Measurements from ENCODE around the gene ROBO1.

ROBO1 gene

DNA sequence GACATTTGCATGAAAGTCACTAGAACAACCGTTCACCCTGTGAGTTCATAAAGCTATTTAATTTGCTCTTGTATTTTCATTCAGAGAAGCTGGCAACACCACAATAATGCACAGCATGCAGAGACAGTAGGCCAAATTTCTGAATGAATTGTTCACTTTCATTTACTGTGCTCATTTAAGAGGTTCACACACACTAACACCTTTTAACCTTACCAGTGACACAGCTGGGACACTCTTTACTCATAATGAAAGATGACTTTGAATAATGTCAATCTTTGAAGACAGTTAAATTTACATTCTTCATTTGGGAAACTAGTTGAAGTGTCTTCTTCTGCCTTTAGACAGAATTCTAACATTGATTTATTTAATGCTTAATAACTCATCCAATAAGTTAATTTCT, 95.7 kb downstream of the ROBO1 start:
- no peak for DNase-seq (ENCODE audit: low spot score)

DNA sequence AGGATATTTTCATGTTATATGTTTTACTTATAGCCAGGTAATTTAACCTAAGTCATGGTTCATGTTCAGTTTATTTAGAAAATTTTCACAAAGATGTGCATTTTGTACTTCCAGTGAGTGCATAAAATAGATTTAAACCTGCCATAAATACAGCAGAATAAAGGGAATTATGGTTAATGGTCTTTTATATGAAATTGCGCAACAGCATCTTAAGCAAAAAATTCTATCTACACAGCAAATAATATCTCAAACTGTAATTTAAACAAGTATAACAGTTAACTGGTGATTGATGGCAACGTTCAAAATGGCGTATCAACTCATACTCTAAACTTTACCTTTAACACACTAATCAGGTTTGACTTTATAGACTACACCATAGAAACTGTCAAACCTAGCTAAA, 97.6 kb downstream of the ROBO1 start:
- DNase-seq (ENCODE audit: low spot score), result no peak

DNA sequence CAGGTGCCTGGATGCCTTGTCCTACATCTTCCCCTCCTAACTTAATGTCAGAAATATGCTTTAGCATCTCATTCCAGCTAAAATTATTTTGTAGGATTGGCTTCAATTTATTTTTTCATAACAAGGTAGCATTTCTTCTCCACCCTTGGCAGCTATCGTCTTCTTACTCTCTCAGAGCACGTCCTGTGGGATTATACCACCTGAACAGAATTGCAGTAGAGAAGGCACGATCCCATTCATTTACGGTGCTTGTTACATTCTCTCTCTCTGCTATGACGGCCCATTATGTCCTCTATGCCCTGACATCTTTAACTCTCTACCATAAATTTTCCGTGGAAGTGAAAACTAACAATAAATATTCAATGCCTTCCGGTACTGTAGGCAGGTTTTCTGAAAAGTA, 103.3 kb downstream of the ROBO1 start:
- no peak for DNase-seq (ENCODE audit: low spot score)

DNA sequence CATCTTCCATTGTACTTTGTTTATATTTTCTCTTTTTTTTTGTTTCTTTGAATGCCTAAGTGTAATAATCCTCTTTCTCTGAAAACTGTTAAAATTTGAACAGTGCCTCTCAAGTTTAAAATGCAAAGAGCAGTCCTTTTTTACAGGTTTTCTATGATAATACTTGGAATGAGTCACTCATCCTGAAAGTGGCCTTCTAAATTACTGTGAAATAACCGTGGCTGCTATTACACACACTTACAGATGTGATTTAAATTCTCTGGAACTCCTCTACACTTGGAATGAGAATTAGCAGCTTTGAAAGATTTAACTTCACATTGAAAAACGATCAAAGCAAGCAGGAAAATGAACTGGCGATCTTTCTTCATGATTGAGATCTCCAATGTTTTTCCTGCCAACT, 105.9 kb downstream of the ROBO1 start:
- DNase-seq (ENCODE audit: low spot score), result no peak

DNA sequence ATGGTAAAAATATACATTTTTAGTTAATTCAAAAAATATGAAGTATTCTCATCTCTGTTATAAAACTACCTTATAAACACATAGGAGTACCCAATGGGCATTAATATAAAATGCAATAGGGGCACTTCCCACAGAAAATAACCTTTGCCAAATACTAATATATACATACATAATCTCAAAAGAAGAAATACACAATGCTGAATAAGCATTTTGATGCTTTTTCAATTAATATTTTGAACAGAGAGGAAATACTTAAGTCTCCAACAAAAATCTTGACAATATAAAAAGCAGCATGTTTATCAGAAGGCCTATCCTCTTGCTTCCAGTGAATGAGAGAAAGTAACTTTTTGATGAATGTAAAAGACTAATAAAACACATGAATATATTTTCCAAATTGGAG, 110.7 kb downstream of the ROBO1 start:
- DNase-seq (ENCODE audit: low spot score), result no peak

DNA sequence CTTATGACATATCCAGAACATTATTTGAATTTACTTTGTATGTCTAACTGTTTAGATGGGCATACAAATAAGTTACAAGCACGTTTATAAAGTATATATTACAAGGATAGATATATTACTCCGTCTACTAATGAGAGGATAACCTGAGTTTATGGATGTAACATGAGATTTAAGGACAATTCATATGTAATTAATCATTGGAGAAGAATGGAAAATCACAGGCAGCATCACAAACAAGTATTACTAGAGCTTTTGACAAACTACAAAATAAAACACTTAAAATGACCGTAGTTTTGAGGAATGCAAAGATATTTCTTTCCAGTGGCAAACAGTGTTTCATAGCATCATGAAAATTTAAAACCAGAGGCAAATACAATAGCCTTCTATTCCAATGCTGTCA, 113.8 kb downstream of the ROBO1 start:
- DNase-seq (ENCODE audit: low spot score), result no peak

DNA sequence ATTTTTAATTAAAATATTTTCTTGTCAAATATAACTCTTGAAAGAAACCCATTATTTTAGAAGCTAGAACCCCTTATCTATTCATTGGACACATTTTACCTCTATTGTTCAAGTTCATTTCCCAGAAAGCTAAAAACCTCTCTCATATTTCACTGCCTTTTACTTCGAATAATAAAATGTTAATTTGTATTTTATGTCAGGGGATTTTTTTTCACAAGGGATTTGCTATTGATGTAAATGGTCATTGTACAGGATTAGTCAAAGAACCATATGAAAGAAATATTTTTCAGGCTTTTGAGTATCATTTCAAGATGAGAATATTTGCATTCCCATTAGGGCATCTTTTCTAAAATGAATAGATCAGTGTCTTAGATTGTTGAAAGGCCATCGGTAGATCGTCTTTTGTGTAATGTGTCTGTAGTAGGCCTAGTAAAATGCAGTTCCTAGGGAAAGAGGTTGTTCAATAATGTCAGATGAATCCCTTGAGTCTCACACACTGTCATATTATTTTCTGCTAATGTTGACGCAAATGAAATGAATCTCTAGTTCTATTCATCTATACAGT, 114.5 kb downstream of the ROBO1 start:
- DNase-seq (ENCODE audit: low spot score), result no peak

DNA sequence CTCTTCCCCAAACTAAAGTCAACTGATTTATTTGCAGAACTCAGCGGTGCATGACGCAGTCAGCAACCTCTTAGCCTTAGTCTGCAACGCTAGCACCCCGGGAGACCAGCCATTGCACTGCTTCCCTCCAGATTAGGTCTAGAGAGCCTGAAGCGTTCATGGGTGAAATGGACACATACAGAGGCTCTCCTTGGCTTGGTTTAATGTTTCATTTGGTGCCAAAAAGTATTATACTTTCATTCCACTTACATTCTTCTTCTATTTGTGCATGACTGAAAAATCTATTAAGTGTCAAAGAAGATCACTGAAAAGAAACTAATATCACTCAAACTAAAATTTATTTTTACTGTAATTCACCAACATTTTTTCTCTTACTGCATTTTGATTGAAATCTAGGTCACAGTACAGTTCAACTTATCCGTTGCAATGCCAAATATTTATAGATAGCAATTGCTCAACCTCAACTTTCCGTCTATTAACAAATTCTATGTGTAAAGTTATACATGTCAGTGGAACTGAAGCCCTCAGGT, 116.2 kb downstream of the ROBO1 start:
- no peak for DNase-seq (ENCODE audit: low spot score)

DNA sequence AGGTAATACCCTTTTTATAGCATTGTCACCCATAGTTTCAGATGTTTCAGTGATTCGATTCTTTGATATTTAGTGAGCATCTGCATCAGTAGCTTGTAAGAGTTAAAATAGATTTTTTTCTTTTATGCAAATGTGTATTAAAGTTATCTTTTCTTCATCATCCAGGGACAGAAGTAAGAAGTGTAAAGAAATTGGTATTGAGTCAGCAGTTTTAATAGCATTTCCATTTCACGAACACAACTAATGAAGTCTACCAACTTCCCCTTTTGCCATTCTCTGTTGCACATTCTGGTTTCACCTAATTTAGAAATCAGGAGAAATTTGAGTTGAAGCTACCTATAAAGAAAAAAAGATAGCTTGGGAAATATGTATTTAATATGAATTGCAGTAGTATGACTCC, 127.9 kb downstream of the ROBO1 start:
- no peak for DNase-seq (ENCODE audit: low spot score)

DNA sequence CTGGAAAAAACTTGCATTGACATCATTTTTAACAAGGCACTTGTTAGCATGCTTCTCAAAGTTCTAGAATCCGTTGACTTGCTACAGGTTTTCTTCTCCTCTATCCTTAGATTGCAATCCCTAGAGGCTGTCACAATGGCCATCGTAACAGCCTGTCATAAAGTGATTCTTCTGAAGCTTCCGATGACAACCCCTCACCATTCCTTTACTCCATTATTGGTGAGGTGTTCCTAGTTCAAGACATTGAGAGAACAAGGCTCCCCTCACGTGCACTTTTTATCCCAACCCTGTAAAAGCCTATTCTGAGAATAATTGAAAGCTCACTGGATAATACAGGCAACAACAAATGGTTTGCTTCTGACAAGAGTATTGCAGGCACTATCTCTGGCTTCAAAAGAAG, 131.4 kb downstream of the ROBO1 start:
- DNase-seq (ENCODE audit: low spot score), result no peak

DNA sequence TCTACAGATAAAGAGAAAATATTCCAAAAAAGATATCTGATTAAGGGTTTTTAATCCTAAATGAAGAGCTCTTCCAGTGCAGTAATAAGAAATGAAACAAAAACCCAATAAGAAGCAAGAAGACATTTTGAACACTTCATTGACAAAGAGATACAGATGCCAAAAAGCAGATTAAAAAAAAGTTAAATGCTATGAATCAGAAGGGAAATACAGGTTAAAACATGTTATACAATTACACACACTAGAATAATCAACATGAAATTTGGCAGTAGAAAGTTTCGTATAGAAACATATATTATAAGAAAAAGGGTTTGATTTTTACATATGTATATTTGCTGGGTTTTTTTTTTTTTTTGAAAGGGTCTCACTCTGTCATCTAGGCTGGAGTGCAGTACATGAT, 135.0 kb downstream of the ROBO1 start:
- DNase-seq (ENCODE audit: low spot score), result no peak

DNA sequence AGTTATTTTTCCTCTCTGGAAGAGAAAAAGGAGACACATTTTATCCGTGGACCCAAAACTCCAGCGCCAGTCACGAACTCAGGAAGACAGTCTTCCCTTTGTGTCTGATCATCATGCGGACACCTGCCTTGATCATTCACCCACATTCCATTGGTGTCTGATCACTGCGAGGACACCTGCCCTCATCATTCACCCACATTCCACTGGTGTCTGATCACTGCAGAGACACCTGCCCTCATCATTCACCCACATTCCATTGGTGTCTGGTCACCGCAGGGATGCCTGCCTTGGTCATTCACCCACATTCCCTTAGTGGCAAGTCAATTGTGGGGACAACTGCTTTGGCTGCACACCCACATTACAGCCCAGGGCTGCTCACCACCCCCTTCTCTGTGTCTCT, 148.9 kb downstream of the ROBO1 start:
- DNase-seq (ENCODE audit: low spot score), result no peak

DNA sequence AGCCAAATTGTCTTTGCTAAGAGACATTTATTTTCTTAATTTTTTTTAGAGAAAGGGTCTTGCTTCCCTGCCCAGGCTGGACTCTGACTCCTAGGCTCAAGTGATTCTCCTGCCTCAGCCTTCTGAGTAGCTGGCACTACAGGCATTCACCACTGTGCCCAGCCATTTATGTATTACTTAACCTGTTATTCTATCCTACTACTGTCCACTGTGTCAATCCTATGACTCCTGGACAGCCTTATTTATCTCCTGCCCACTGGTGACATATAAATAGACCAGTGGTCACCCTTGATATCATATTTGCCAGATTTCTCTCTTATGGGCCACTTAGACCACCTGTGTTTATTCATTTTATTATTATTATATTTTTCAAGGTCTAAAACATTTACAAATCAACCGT, 161.4 kb downstream of the ROBO1 start:
- DNase-seq (ENCODE audit: low spot score), result no peak

DNA sequence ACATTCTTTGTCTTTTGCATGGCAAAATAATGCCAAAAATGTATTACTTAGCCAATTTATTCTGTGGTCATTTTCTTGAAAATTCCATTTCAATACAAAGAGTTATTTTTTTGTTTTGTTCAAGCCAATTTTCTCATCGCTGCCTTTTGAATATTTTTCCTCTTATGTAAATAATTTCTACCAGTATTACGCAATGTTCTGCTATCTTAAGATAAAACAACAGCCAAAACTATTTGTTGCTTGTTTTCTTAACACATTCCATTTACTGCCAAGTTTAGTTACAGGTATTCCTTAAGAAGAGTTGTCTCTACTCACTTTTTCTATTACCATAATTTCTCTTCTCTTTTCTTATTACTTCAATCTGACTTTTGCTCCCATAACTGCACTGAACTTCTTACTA, 163.1 kb downstream of the ROBO1 start:
- no peak for DNase-seq (ENCODE audit: low spot score)

DNA sequence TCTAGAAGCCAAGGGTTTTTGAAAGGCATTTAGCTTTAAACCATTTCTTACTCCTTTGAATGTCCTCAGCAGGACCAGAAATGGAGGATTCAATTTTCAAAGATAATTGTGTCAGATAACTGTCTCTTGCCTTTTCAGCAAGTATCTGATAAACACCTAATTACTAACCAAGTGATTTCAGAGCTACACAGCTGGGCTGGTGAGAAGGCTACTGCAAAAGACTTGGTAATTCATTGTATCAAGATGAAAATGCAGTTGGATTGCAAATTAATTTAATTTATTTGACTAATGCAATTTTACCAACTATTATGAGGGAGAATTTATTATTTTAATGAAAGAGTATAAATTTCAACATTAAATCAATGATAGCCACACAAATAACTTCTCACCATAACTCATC, 165.4 kb downstream of the ROBO1 start:
- peak; percentile 71 for DNase-seq (ENCODE audit: low spot score)

DNA sequence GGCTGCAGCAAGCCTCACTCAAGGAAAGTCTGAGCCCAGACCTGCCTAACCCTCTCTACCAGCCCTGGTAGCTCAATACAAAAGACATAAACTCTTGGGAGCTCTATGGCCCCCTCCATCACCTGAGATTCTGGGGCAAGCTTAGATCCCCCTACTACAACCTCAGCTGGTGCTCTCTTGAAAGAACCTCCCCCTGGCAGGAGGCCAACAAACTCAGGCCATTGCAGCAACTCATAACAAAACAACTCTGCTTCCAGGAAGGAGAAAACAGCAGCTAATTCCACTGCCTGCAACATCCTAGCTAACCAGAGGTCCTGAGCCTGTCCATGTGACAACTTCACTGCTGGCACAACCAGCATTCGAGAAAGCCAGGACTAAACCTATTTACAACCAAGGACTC, 169.2 kb downstream of the ROBO1 start:
- peak; percentile 12 for DNase-seq (ENCODE audit: low spot score)

DNA sequence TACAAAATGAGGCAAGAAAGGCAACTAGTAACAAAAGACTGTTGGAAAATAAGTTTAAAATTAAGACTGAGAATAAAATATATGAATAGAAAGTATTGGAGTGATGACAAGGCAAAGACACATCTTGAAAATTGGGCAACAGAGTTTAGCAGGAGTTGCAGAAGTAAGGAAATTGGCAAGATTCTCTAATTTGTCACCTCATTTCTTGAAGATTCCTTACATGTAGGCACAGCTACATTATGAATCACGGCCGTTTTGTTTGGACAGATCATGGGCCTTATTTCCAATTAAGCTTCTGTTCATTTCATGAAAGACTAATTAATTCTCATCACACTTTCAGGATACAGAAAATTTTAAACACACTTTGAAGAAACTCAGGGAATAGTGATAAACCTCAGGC, 170.1 kb downstream of the ROBO1 start:
- no peak for DNase-seq (ENCODE audit: low spot score)

DNA sequence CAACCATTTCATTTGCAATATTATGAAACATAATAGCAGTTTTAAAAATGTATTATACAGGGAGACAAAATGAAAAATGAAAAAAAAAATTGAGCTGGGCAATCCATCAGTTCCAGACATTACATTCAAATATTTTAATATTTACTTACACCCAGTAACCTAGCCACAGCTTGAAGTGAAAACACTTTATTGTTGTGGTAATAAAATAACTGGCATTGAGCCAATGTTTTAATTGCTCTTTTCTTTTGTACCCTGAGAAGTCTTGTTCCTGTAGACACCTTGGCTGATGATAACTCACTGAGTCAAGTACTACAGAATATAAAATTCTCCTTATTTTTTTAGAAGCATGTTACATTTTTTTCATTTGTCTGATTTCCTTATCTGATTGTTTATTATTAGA, 180.6 kb downstream of the ROBO1 start:
- DNase-seq (ENCODE audit: low spot score), result no peak

DNA sequence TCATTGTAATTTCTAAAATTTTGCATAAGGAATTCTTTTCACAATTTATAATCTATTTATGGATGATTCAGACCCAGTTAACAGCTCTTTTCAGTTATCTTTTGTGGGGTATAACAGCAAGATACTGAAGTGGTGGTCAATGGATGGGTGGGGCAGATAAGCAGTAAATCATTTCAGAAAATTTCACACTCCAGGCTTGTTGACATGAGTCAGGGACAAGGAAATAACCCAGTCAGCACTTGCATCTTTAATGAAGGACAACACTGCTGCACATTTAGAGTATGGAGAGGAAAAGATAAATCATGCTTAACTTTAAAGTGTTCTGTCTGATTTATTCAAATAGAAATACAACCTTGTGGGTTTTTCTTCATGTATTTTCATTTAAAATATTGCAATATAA, 181.6 kb downstream of the ROBO1 start:
- peak; percentile 21 for DNase-seq (ENCODE audit: low spot score)

DNA sequence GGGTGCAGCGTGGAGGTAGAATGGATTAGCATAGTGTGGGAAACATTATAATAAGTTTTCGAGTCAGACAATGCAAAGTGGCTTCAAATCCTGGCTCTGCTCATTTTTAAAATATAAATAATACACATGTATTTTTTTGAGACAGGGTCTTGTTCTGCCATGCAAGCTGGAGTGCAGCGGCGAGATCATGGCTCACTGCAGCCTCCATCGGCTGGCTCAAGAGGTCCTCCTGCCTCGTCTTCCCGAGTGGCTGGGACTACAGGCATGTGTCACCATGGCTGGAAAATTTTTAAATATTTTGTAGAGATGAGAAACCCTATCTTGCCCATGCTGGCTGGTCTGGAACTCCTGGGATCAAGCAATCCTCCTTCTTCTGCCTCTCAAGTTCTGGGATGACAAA, 194.9 kb downstream of the ROBO1 start:
- no peak for DNase-seq (ENCODE audit: low spot score)

DNA sequence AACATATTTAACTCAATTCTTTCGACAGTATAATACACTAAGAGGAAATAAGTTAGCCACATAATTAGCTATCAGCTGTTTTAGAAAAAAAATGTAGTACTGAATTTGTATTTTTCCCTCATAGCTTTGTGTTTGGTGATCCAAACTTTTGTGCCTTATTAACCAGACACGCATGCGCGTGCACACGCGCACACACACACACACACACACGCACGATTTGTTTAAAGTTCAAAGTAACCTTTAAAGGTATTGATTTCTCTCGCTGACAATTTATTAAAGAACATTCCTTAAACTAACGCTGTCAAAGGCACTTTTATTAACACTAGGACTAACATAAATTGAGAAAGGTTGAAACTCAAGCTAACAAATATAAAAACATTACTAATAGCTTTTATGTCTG, 198.9 kb downstream of the ROBO1 start:
- no peak for DNase-seq (ENCODE audit: low spot score)

DNA sequence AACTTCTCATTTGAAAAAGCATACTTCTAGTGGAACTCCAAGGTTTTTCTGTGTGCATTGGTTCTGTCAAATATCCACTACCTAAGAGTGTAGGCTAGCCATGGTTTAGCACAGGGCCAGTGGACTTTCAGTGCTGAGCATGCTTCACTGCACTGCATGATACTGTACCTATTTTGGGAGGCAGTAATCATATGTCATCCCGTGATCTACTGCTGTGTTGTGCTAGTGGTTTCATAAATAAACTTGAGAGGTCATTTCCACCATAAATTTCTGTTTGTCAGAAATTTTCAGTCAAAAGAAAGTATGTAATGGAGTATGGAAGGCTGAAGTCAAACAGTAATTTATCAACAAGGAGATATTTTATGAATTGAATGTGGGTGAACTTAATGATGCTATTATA, 203.6 kb downstream of the ROBO1 start:
- DNase-seq (ENCODE audit: low spot score), result no peak

DNA sequence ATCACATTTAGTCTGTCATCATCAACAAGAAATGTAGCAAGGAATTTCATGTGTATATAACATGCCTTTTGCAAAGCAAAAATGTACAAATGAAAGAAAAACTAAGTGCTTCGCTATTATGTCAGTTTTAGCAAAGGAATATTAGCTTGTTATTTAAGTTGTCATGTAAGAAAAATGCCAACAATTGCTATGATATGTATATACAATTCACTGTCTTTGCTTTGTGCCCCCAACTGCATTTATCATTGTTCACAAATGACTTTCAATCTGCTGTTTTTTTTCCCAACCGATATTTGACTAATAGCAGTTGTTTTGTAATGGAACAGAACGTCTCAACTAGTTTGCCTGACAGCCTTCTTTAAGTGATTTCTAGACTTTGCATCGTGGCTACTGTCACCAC, 207.1 kb downstream of the ROBO1 start:
- no peak for DNase-seq (ENCODE audit: low spot score)

DNA sequence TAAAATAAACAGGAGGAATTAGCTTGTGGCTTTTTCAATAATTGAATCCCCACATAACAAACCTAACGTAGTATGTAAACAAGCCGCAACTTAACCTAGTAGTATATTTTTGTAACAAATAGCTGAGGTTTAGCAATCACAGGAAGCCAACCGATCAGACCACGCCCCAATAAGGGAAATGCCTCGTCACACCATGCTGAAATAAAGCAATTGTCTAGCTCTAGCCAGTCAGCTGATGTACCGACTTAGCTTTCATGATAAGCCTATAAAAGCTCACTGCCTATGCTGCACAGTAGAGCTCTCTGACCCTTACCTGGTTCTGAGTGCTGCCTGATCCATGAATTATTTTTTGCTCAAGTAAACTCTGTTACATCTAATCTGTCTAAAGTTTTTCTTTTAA, 208.9 kb downstream of the ROBO1 start:
- no peak for DNase-seq (ENCODE audit: low spot score)

All from SK-N-DZ (cell line).